ENCODE results near the gene NTSR1. TPM values are rescaled to one million over a fixed set of nuclear protein-coding genes. Genes with fewer than 3 reads are reported as not detected.

Gene NTSR1
- total and polyA plus RNA-seq, 2 of the 13 experiments (the other 11 are each of a cell fraction or from before 2014, with no cell fraction given), result 0.09 to 0.12 TPM

GRCh38 chr20:62752671-62753501, 44.2 kb downstream of the NTSR1 start (continued):
- TF ChIP-seq MIER2 (CRISPR knock-in tag; IDR thresholded peaks at IDR 0.05) (no peak), TBX2 (CRISPR knock-in tag; IDR thresholded peaks at IDR 0.05; ENCODE audit: borderline replicate concordance) (no peak), PRMT3 (CRISPR knock-in tag; IDR thresholded peaks at IDR 0.05; ENCODE audit: borderline replicate concordance, low read depth) (no peak), BHLHE40 (IDR thresholded peaks at IDR 0.05; ENCODE audit: low read length) (no peak), ARHGAP35 (CRISPR knock-in tag; IDR thresholded peaks at IDR 0.05; ENCODE audit: borderline replicate concordance) (no peak), GLMP (CRISPR knock-in tag; IDR thresholded peaks at IDR 0.05; ENCODE audit: borderline replicate concordance) (no peak), MTF2 (CRISPR knock-in tag; IDR thresholded peaks at IDR 0.05; ENCODE audit: borderline replicate concordance) (0 out of 2 replicates have a peak, but pooled peaks have one; percentile 73), ZFY (CRISPR knock-in tag; IDR thresholded peaks at IDR 0.05) (peak; percentile 34; the same call in 1 of the 2 replicates), CC2D1A (CRISPR knock-in tag; IDR thresholded peaks at IDR 0.05) (no peak), MYPOP (CRISPR knock-in tag; IDR thresholded peaks at IDR 0.05) (no peak), SUZ12 (IDR thresholded peaks at IDR 0.05; ENCODE audit: low read depth, low read length) (no peak), CREBL2 (CRISPR knock-in tag; IDR thresholded peaks at IDR 0.05; ENCODE audit: borderline replicate concordance) (no peak), KDM4B (CRISPR knock-in tag; IDR thresholded peaks at IDR 0.05) (no peak), ZNF850 (CRISPR knock-in tag; conservative IDR thresholded peaks at IDR 0.05) (no peak), FOXK1 (CRISPR knock-in tag; IDR thresholded peaks at IDR 0.05; ENCODE audit: borderline replicate concordance, low read depth) (no peak), KDM6A (CRISPR knock-in tag; IDR thresholded peaks at IDR 0.05; ENCODE audit: low read depth) (no peak), FOSL2 (CRISPR knock-in tag; IDR thresholded peaks at IDR 0.05) (peak; percentile 44), TEAD2 (CRISPR knock-in tag; IDR thresholded peaks at IDR 0.05) (no peak), ZFP36L2 (CRISPR knock-in tag; IDR thresholded peaks at IDR 0.05) (no peak), ZNF124 (CRISPR knock-in tag; IDR thresholded peaks at IDR 0.05) (no peak), SMAD1 (CRISPR knock-in tag; IDR thresholded peaks at IDR 0.05; ENCODE audit: borderline replicate concordance, low read depth) (0 out of 2 replicates have a peak, but pooled peaks have one; percentile 39), ZMAT3 (CRISPR knock-in tag; conservative IDR thresholded peaks at IDR 0.05) (no peak), ZNF558 (CRISPR knock-in tag; IDR thresholded peaks at IDR 0.05; ENCODE audit: borderline replicate concordance) (no peak)
- TF ChIP-seq, protein P1, sequence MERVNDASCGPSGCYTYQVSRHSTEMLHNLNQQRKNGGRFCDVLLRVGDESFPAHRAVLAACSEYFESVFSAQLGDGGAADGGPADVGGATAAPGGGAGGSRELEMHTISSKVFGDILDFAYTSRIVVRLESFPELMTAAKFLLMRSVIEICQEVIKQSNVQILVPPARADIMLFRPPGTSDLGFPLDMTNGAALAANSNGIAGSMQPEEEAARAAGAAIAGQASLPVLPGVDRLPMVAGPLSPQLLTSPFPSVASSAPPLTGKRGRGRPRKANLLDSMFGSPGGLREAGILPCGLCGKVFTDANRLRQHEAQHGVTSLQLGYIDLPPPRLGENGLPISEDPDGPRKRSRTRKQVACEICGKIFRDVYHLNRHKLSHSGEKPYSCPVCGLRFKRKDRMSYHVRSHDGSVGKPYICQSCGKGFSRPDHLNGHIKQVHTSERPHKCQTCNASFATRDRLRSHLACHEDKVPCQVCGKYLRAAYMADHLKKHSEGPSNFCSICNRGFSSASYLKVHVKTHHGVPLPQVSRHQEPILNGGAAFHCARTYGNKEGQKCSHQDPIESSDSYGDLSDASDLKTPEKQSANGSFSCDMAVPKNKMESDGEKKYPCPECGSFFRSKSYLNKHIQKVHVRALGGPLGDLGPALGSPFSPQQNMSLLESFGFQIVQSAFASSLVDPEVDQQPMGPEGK (CRISPR knock-in tag; IDR thresholded peaks at IDR 0.05), result peak; percentile 53
- TF ChIP-seq, protein P2, sequence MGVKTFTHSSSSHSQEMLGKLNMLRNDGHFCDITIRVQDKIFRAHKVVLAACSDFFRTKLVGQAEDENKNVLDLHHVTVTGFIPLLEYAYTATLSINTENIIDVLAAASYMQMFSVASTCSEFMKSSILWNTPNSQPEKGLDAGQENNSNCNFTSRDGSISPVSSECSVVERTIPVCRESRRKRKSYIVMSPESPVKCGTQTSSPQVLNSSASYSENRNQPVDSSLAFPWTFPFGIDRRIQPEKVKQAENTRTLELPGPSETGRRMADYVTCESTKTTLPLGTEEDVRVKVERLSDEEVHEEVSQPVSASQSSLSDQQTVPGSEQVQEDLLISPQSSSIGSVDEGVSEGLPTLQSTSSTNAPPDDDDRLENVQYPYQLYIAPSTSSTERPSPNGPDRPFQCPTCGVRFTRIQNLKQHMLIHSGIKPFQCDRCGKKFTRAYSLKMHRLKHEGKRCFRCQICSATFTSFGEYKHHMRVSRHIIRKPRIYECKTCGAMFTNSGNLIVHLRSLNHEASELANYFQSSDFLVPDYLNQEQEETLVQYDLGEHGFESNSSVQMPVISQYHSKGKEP (CRISPR knock-in tag; IDR thresholded peaks at IDR 0.05), result no peak
